GM12878 (cell line): ENCODE results near the gene PPP1R1C. TPM values are rescaled to one million over a fixed set of nuclear protein-coding genes. Genes with fewer than 3 reads are reported as not detected.

Experiments used
- ATAC-seq: fragments of 200-7000 bp; cut with Tn5 transposase; 3 replicates; pipeline ENCODE4 v1.9.1; 2020; ENCODE audit warnings: mild to moderate bottlenecking, moderate library complexity
- BruUV-seq: library from RNA; stranded (reverse); fragments of 400-500 nt; replicated peaks from 2 replicates; lab custom pipeline; 2021; lab: Mats Ljungman, UMichigan
- CTCF ChIA-PET: fragments of 300-600 bp; sonication (Branson Sonifier 250); formaldehyde crosslinking; extraction: SDS; loops from one replicate; lab custom pipeline; 2021; ENCODE audit warnings: inconsistent platforms; lab: Yijun Ruan, JAX
- POLR2A ChIA-PET: fragments of 350-600 bp; formaldehyde crosslinking; extraction: SDS; loops from one replicate; lab custom pipeline; 2021; ENCODE audit warnings: inconsistent platforms; lab: Charles Lee
- RAD21 ChIA-PET: fragments of 300-600 bp; sonication (Branson Sonifier 250); formaldehyde crosslinking; loops from one replicate; lab custom pipeline; 2023; ENCODE audit warnings: antibody characterized with exemption; ENCODE audit not compliant: unreplicated experiment; lab: Charles Lee
- SMC1A ChIA-PET: fragments of 300-600 bp; sonication (Branson Sonifier 250); formaldehyde crosslinking; loops from one replicate; lab custom pipeline; 2023; ENCODE audit not compliant: unreplicated experiment, uncharacterized antibody; lab: Charles Lee
- DNase-seq: peaks from one replicate; pipeline ENCODE4 v3.0.0-alpha.2; 2011; ENCODE audit warnings: low read depth, low spot score
- FAIRE-seq: peaks from 3 replicates; lab custom pipeline; 2011; peaks lifted over from hg19 to GRCh38; lab: Jason Lieb, UNC
- H2AFZ ChIP-seq: 2 replicates; pipeline ENCODE4 v1.6.0; 2011; ENCODE audit warnings: low read depth, low read length, control low read depth; ENCODE audit not compliant: control insufficient read depth
- H3K27ac ChIP-seq: 2 replicates; pipeline ENCODE4 v1.5.1; 2011; ENCODE audit warnings: control low read depth; ENCODE audit not compliant: control insufficient read depth, insufficient read depth
- H3K27me3 ChIP-seq, 2 experiments: replicated peaks in 1 of 2; 2 replicates each; pipeline versions ENCODE4 v1.6.0 to v1.6.1; 2011; ENCODE audit warnings: low read length in 1 of 2; ENCODE audit not compliant: control insufficient read depth in 2 of 2, insufficient read depth in 2 of 2
- H3K36me3 ChIP-seq, 2 experiments: 2 replicates each; pipeline ENCODE4 v1.5.1; 2011; ENCODE audit warnings: low read length in 1 of 2; ENCODE audit not compliant: control insufficient read depth in 2 of 2, insufficient read depth in 2 of 2
- H3K4me1 ChIP-seq: 2 replicates; pipeline ENCODE4 v1.6.1; 2011; ENCODE audit warnings: mild to moderate bottlenecking, low read length, moderate library complexity, mixed read lengths; ENCODE audit not compliant: control insufficient read depth, insufficient read depth
- H3K4me2 ChIP-seq: 2 replicates; pipeline ENCODE4 v1.6.0; 2011; ENCODE audit warnings: control low read depth; ENCODE audit not compliant: control insufficient read depth, insufficient read depth
- H3K4me3 ChIP-seq: fragments of 200-600 bp; sonication (generic); 2 replicates; pipeline ENCODE4 v1.5.1; 2016
- H3K79me2 ChIP-seq: 2 replicates; pipeline ENCODE4 v1.6.0; 2011; ENCODE audit warnings: low read length; ENCODE audit not compliant: control insufficient read depth, insufficient read depth
- H3K9ac ChIP-seq: 2 replicates; pipeline ENCODE4 v1.8.0; 2011; ENCODE audit warnings: low read length, control low read depth, mixed read lengths; ENCODE audit not compliant: control insufficient read depth, insufficient read depth
- H3K9me3 ChIP-seq: replicated peaks from 3 replicates; pipeline ENCODE4 v1.5.1; 2011; ENCODE audit warnings: mild to moderate bottlenecking, low read length; ENCODE audit not compliant: control insufficient read depth, insufficient read depth
- H4K20me1 ChIP-seq: 2 replicates; pipeline ENCODE4 v1.6.0; 2011; ENCODE audit not compliant: control insufficient read depth, insufficient read depth
- CHD4 ChIP-seq: fragments of 200-600 bp; sonication (generic); IDR thresholded peaks from 2 replicates; pipeline ENCODE4 v1.6.1; 2016; ENCODE audit warnings: mild to moderate bottlenecking
- FOXK2 ChIP-seq: fragments of 450-650 bp; IDR thresholded peaks from 2 replicates; pipeline ENCODE4 v1.6.1; 2017; ENCODE audit warnings: mild to moderate bottlenecking, moderate library complexity
- MEF2B ChIP-seq: fragments of 450-650 bp; IDR thresholded peaks from 2 replicates; pipeline ENCODE4 v1.6.1; 2018; ENCODE audit warnings: mild to moderate bottlenecking, moderate library complexity; ENCODE audit not compliant: partially characterized antibody, poor library complexity, severe bottlenecking
- WGBS: methylation state at CpG from one replicate; pipeline ENCODE4 v1.1.6; 2016; ENCODE audit warnings: low lambda C conversion rate; ENCODE audit not compliant: insufficient replicate concordance, insufficient coverage; ENCODE audit errors: missing lambda C conversion rate; 5-methylcytosine and 5-hydroxymethylcytosine counted together
- in situ Hi-C: fragments of 300-500 bp; cut with MboI; formaldehyde crosslinking; loops from 9 replicates; pipeline ENCODE4 v1.14.3; 2018; ENCODE audit warnings: mixed read lengths
- intact Hi-C: fragments of 100-400 bp; cut with micrococcal nuclease; formaldehyde crosslinking; loops from one replicate; pipeline ENCODE4 v1.14.2; 2022; ENCODE audit not compliant: unreplicated experiment
- polyA plus RNA-seq, 11 experiments: library from polyadenylated mRNA; depleted of rRNA in 4 of 11; unstranded in 6 of 11; stranded (reverse) in 5 of 11; fragments of >200 nt; fragmentation: Nextera tagmentation in 4 of 11; fragmentation: Illumina TruSeq in 1 of 11; extraction: Ambion mirVana in 4 of 11; extraction: Trizol in 1 of 11; gene quantifications; 1 replicate in 1 of 11; 2 replicates in 10 of 11; pipeline versions ENCODE4 v1.2.1 to v1.2.3, GENCODE V29; 2011 to 2016; ENCODE audit warnings: inconsistent platforms in 2 of 11, missing spikeins in 2 of 11, low read depth in 1 of 11
- total RNA-seq, 4 experiments: library from RNA; depleted of rRNA in 3 of 4; stranded (reverse); fragments of >200 nt in 3 of 4; fragmentation: Illumina TruSeq in 1 of 4; extraction: Trizol in 1 of 4; gene quantifications; 2 replicates each; pipeline versions ENCODE4 v1.2.1 to v1.2.3, GENCODE V29; 2013 to 2021

The PPP1R1C gene
- total and polyA plus RNA-seq, 10 of the 15 experiments (the other 5 are each of a cell fraction or from before 2014, with no cell fraction given), result 0.11 TPM; not detected in 9

DNA sequence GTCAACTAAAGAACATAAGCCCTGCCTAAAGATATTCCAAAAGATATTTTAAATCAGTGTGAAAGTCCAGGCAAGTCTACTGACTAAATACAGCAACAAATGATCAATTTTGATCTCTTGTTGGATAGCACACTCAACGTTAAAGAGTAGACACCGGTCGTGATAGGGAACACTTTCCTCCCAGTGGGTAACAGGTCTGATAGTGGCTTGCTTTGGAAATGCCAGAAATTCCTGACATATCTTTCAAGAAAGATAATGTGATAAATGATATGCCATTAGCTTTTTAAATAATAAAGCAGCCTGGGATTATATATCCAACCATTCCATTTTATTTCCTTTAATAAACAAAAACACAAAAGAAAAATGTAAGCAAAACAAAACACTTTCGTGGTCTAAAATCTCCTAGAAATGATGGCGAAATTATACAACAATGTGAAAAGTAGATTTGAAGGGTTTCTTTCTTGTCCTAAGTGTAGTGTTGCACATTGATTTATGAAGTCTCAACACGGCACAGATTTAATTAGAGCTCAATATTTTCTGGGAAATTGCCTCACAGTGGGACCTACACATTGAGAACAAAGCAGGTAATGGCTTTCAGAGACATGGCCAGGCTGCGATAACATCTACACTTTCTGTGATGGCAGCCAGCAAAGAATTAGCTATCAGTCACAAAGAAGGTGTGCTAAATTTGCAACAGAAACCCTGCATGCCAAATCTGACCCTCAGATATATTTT, 158.6 kb downstream of the PPP1R1C start:
- intact Hi-C loops, result no loop called here
- Histone ChIP-seq H3K9ac (no peak overlapping the region), H2AFZ (no peak overlapping the region), H3K79me2 (no peaks in the 10 kb centered on the region), H4K20me1 (no peaks in the 10 kb centered on the region), H3K4me1 (no peaks in the 10 kb centered on the region), H3K4me2 (no peak overlapping the region), H3K27ac (no peak overlapping the region), H3K36me3 (no peaks in the 10 kb centered on the region), H3K9me3 (no peaks in the 10 kb centered on the region), H3K27me3 (no peaks in the 10 kb centered on the region), H3K4me3 (no peak overlapping the region)
- RAD21 ChIA-PET, result no interaction called here
- POLR2A ChIA-PET, result no interaction called here
- TF ChIP-seq MEF2B (no peak), FOXK2 (no peak)
- no TSS peak for BruUV-seq
- in situ Hi-C loops, result no loop called here
- ATAC-seq (no peak), FAIRE-seq (no peak), DNase-seq (no peak)
- SMC1A ChIA-PET, result no interaction called here
- 40% methylated on average over 7 of the region's 7 CpGs for WGBS
- CTCF ChIA-PET, result no interaction called here

GRCh38 chr2:182144776-182145165, 159.1 kb downstream of the PPP1R1C start:
- ATAC-seq, result no peak
- no peak for TF ChIP-seq CHD4
- Histone ChIP-seq H3K4me3 (no peak overlapping the region), H3K36me3 (no peaks in the 10 kb centered on the region), H3K9ac (no peak overlapping the region), H3K79me2 (no peaks in the 10 kb centered on the region), H3K4me1 (no peaks in the 10 kb centered on the region), H2AFZ (no peak overlapping the region), H3K9me3 (no peaks in the 10 kb centered on the region), H3K27ac (no peak overlapping the region), H3K27me3 (no peaks in the 10 kb centered on the region), H3K4me2 (no peak overlapping the region), H4K20me1 (no peaks in the 10 kb centered on the region)
- in situ Hi-C loops (no loop called here), intact Hi-C loops (no loop called here)
- WGBS, result 0% methylated on average over 1 of the region's 1 CpG
- ChIA-PET SMC1A (no interaction called here), POLR2A (no interaction called here), RAD21 (no interaction called here), CTCF (no interaction called here)
- no TSS peak for BruUV-seq
- DNase-seq, result no peak
- FAIRE-seq, result no peak
